Rectal smooth muscle tissue (tissue), 1 donor: ENCODE data around the gene MSH2.
"Not testable (repeated sequence)": the region's sequence is repeated elsewhere in the genome, so short reads cannot be mapped to it uniquely, and the experiment has no call there.

ENCODE experiments used
- H3K27ac ChIP-seq: one replicate; pipeline ENCODE4 v1.7.0; 2013; ENCODE audit warnings: low read depth, low read length, inconsistent platforms
- H3K27me3 ChIP-seq: one replicate; pipeline ENCODE4 v1.7.0; 2013; ENCODE audit warnings: low read length; ENCODE audit not compliant: control insufficient read depth, insufficient read depth
- H3K36me3 ChIP-seq: one replicate; pipeline ENCODE4 v1.7.0; 2013; ENCODE audit warnings: low read length; ENCODE audit not compliant: control insufficient read depth, insufficient read depth
- H3K4me1 ChIP-seq: one replicate; pipeline ENCODE4 v1.7.0; 2013; ENCODE audit warnings: low read length; ENCODE audit not compliant: control insufficient read depth, insufficient read depth
- H3K4me3 ChIP-seq: one replicate; pipeline ENCODE4 v1.7.0; 2013; ENCODE audit warnings: low read length
- H3K9ac ChIP-seq: one replicate; pipeline ENCODE4 v1.7.0; 2013; ENCODE audit warnings: low read length

MSH2 gene

GRCh38 chr2:47402805-47403608 lies at the start of gene MSH2:
MSH2 (plus strand) TSS chr2:47403156; CDS start chr2:47403192, 36 bp downstream.
- H3K9ac ChIP-seq = peak within 1 kb of the TSS; percentile 36
- H3K4me1 ChIP-seq = no peaks in the 10 kb centered on the region
- peak within 1 kb of the TSS; percentile 90 for H3K4me3 ChIP-seq
- H3K36me3 ChIP-seq = no peaks in the 10 kb centered on the region
- no peaks in the 10 kb centered on the region for H3K27me3 ChIP-seq
- H3K27ac ChIP-seq = no peak within 1 kb of the TSS

DNA sequence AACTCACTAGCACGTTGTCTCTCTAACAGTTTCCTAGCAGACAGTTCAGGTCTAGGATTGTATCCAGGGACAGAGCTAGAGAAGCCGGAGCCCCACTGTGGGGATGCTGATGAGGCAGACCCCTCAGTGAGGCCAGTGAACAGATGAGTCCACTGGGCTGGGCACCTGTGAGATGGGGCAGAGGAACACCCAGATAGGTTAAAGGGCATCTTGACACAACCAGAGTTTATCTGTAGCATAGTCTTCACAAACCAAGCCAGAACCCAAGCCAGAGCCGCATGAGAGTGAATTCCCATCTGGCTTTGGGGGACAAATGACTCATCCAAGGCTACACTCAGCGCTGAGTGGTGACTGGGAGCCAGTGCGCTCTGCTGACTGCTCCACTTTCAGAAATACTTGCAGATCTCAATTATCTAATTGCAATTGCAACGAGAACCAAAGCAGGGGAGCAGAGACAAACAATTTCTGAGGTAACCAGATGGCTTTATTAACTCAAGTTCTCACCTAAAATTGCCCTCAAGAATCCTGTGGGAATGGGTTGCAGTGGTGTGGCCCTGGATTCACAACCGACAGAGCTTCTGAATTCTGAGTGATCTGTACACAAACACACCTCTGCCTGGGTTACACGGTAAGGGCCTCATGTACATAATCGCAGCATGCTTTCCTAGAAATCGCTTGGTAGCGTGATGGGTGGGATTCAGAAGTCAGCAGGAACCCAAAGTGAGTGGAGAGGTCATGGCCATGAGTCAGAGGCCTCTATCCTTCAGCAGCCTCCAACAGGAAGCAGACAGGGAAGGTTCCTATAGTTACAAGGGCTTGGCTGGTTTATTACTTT lies 48.7 kb upstream of the MSH2 start:
- Histone ChIP-seq H3K27me3 (no peaks in the 10 kb centered on the region), H3K9ac (no peak overlapping the region), H3K27ac (no peak overlapping the region), H3K4me3 (no peak overlapping the region), H3K36me3 (no peaks in the 10 kb centered on the region), H3K4me1 (peaks cover 4% of the 10 kb centered on the region)

DNA sequence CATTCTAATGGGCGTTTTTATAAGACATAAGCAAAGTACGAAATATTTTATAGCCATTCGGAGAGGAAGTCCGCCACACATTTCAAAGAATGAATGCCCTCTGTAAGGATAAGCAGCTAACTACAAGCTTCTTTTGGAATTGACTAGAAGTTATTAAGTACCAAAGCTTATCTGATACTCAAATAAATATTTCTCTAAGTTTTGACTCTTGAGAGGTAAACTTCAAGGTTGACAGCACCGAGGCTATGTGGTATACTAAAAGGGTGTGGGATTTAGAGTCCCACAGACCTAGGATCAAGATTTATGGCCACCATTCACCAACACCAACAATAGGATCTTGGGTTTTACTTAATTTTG lies 48.1 kb upstream of the MSH2 start:
- no peak overlapping the region for H3K4me3 ChIP-seq
- H3K27ac ChIP-seq = no peak overlapping the region
- no peak overlapping the region for H3K9ac ChIP-seq
- H3K36me3 ChIP-seq = no peaks in the 10 kb centered on the region
- peaks cover 4% of the 10 kb centered on the region for H3K4me1 ChIP-seq
- H3K27me3 ChIP-seq = no peaks in the 10 kb centered on the region

- no peaks in the 10 kb centered on the region for H3K27me3 ChIP-seq
- H3K4me3 ChIP-seq = no peak overlapping the region
- H3K9ac ChIP-seq = no peak overlapping the region
- H3K36me3 ChIP-seq = no peaks in the 10 kb centered on the region
- H3K4me1 ChIP-seq = peaks cover 4% of the 10 kb centered on the region
- no peak overlapping the region for H3K27ac ChIP-seq
Observed at GRCh38 chr2:47357483-47357882, 45.5 kb upstream of the MSH2 start.

DNA sequence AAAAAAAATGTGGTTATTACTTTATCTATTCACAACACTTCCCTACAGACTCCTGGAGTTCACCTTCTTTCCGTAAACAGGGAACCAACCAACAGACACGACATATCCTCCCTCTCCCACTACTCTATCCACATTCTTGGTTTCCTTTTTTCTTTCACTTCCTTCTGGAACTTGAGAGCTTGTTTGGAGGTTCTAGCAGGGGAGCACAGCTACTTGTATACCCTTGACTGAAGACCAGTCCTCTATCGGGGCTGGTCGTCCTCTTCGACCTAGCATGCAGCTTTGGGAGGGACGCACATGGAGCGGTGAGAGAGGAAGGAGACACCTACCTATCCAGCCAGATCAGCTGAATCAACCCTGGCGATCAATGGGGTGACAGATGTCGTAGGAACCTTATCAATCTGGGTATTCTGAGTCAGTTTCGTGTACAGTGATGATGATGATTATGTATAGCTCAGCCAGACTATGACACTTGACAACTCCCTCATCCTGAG lies 43.5 kb upstream of the MSH2 start:
- H3K27ac ChIP-seq = no peak overlapping the region
- H3K4me1 ChIP-seq = peaks cover 4% of the 10 kb centered on the region
- H3K36me3 ChIP-seq = no peaks in the 10 kb centered on the region
- no peaks in the 10 kb centered on the region for H3K27me3 ChIP-seq
- no peak overlapping the region for H3K9ac ChIP-seq
- H3K4me3 ChIP-seq = no peak overlapping the region

DNA sequence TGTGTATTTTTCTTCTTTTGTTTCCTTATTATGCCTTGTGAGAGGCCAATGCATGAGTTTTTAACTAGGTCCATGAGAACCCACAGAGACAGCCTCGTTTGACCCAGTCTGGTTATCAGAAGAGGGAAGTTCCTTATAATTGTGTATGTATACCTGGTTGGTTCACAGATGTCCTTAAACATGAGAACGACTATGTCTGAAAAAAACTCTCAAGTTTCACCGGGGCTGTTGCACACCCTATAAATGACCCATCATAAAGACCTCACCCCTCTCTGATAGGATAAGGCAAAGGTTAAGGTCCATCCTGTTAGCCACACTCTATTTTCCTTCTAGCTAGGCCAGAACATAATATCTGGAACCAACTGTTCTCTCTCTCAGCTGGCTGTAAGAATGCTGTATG lies 42.7 kb upstream of the MSH2 start:
- Histone ChIP-seq H3K9ac (no peak overlapping the region), H3K4me3 (no peak overlapping the region), H3K27me3 (no peaks in the 10 kb centered on the region), H3K4me1 (peaks cover 4% of the 10 kb centered on the region), H3K36me3 (no peaks in the 10 kb centered on the region), H3K27ac (no peak overlapping the region)

GRCh38 chr2:47360927-47361326 lies 42.0 kb upstream of the MSH2 start:
- H3K4me3 ChIP-seq = no peak overlapping the region
- no peaks in the 10 kb centered on the region for H3K36me3 ChIP-seq
- H3K4me1 ChIP-seq = peaks cover 4% of the 10 kb centered on the region
- no peak overlapping the region for H3K27ac ChIP-seq
- no peak overlapping the region for H3K9ac ChIP-seq
- no peaks in the 10 kb centered on the region for H3K27me3 ChIP-seq

GRCh38 chr2:47361505-47362229 lies 41.3 kb upstream of the MSH2 start:
- not testable (repeated sequence) for H3K36me3 ChIP-seq, H3K4me1 ChIP-seq, H3K9ac ChIP-seq, H3K27ac ChIP-seq, H3K27me3 ChIP-seq, H3K4me3 ChIP-seq

GRCh38 chr2:47373747-47374146 lies 29.2 kb upstream of the MSH2 start:
- H3K4me1 ChIP-seq = no peaks in the 10 kb centered on the region
- no peak overlapping the region for H3K9ac ChIP-seq
- no peak overlapping the region for H3K27ac ChIP-seq
- H3K27me3 ChIP-seq = no peaks in the 10 kb centered on the region
- H3K36me3 ChIP-seq = no peaks in the 10 kb centered on the region
- peak overlapping the region; percentile 8 for H3K4me3 ChIP-seq

DNA sequence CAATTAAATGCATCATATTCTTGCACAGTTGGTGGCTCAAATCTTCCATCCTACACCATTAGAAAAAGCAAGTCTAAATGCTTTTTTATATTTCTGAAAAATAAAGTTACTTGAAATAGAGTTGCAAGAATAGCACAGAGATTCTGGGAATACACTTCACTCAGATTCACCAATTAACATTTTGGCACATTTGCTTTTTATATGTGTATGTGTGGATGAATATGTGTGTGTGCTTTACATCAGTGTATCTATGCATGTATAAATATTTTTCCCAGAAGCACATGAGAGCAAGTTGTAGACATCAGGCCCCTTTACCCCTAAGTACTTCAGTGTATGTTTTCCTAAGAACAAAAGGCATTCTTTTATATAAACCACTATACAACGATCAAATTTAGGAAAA lies 27.6 kb upstream of the MSH2 start:
- Histone ChIP-seq H3K4me3 (no peak overlapping the region), H3K27ac (no peak overlapping the region), H3K27me3 (no peaks in the 10 kb centered on the region), H3K4me1 (no peaks in the 10 kb centered on the region), H3K36me3 (no peaks in the 10 kb centered on the region), H3K9ac (no peak overlapping the region)

DNA sequence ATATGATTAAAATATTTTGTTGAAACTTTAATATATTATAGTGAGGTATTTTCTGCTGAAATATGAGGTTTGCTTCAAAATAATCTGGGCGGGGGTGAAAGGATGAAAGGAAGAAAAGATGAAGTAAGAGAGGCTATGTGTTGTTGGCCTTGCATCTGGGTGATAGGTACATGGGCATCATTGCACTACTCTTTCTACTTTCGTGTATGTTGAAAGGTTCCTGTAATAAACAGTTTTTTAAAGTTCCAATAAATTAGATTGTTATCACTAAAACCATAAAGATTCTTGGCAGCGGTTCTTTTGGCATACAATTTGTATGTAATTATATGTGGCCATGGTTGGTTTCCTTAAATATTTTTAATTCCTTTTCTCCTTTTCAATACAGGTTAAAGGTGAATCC lies 23.6 kb upstream of the MSH2 start:
- H3K27ac ChIP-seq = no peak overlapping the region
- no peaks in the 10 kb centered on the region for H3K4me1 ChIP-seq
- H3K36me3 ChIP-seq = no peaks in the 10 kb centered on the region
- H3K9ac ChIP-seq = no peak overlapping the region
- H3K27me3 ChIP-seq = no peaks in the 10 kb centered on the region
- H3K4me3 ChIP-seq = no peak overlapping the region

DNA sequence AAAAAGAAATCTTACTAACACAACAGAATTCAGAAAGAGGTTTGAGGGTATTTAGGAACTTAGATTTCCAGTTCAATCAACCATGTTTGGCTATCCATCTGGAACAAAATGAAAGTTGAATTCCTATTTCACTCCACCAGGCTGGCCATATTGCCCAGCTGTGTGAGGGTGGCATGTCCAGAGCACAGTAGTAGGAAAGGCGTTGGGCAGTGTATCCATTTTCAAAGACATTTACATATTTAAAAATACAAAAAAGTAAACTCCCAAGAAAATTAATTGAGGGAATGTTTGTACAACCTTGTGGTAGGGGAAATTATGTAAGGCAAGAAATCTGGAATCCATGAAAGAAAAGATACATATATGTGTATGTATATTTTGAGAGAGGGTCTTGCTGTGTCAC lies 21.5 kb upstream of the MSH2 start:
- Histone ChIP-seq H3K4me3 (no peak overlapping the region), H3K27me3 (no peaks in the 10 kb centered on the region), H3K36me3 (no peaks in the 10 kb centered on the region), H3K9ac (no peak overlapping the region), H3K4me1 (no peaks in the 10 kb centered on the region), H3K27ac (no peak overlapping the region)
